GM19328 (cell line): ENCODE measurements around the gene FBLIM1.

Source experiments
- ATAC-seq: cut with Tn5 transposase; IDR thresholded peaks from one replicate; pipeline ENCODE4 v1.9.1; 2021; ENCODE audit warnings: mild to moderate bottlenecking, moderate library complexity; ENCODE audit not compliant: unreplicated experiment

Gene FBLIM1

GRCh38 chr1:15765495-15766194, 7.0 kb downstream of the FBLIM1 start:
- no peak for ATAC-seq

- ATAC-seq: no peak
Observed at GRCh38 chr1:15767941-15768340, 9.3 kb downstream of the FBLIM1 start.

- no peak for ATAC-seq
Observed at GRCh38 chr1:15768388-15768787, 9.8 kb downstream of the FBLIM1 start.

- no peak for ATAC-seq
Observed at GRCh38 chr1:15770313-15770962, 11.8 kb downstream of the FBLIM1 start.

DNA sequence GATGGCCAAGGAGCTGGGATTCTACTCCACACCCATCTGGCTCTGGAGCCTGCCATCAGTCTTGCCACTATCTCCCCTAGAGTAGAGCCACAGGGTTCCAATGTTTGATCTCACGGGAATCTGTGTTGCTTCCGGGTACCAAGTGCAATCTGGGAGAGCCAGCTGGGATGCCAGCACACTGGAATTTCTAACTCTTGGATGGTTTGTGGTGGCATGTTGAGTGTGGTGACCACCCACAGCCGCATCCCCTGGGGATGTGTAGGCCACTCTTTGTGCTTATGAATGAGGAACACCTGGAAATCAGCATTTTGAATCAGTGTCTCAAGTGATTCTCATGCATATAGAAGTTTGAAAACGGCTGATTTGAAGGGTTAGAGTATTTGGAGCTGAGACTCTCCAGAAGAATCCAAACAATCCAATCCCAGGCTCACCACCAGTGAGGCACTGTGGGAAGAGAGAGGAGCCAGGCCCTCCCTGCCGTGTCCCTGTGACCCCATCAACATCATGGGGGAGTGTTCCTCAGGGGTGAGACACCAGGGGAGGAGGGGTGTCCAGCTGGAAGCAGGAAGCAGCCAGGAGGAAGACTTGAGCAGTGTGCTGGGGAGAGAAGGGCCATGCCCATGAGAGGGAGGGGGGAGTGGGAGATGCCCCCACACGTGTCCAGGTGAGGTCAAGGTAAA, 13.4 kb downstream of the FBLIM1 start:
- ATAC-seq: no peak

- ATAC-seq: no peak
Observed at GRCh38 chr1:15775706-15776105, 17.1 kb downstream of the FBLIM1 start.

DNA sequence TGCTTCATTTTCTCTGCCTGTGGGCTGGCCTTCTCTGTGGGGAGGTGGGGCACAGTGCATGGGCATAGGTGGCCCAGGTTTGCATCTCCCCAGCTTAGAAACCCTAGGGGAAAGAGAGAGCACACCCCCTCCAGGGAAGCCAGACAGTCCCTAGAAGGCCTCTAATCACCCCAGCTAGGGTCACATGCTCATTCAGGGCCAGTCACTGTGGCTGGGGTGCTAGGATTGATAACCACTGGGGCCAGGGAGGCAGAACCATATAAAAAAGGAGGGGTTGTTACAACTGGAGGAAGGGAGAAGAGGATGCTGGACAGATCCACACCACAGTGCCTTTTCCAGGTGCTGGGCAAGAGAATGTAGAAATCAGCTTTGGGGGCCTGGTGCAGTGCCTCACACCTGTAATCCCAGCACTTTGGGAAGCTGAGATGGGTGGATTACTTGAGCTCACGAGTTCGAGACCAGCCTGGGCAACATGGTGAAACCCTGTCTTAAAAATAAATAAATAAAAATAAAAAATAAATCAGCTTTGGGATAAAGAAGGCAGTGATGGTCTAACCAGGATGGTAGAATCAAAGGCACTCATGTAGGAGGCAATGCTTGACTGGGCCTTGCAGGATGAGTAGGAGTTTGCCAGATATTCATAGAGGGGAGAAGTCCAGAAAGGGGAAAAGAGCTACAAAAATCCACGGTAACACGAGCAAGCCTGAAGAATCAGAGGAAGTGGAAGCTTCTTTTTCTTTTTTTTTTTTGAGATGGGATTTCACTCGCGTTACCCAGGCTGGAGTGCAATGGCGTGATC, 19.5 kb downstream of the FBLIM1 start:
- no peak for ATAC-seq

GRCh38 chr1:15785683-15786082, 27.1 kb downstream of the FBLIM1 start:
- no peak for ATAC-seq

DNA sequence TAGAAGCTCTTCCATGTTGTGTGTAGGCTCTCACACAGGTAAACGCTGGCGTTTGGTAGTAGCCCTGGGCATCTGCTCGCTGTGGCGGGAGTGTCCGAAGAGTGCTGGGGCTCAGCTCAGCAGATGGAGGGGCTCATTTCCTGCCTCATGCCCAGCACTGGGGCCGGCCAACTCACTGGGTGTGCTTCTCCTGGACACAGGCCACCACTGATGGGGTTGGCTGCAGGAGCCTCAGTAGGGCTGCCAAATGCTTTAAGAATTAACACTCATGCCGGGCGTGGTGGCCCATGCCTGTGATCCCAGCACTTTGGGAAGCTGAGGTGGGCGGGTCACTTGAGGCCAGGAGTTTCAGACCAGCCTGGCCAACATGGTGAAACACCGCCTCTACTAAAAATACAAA, 28.0 kb downstream of the FBLIM1 start:
- ATAC-seq: no peak

GRCh38 chr1:15788624-15789301, 30.2 kb downstream of the FBLIM1 start:
- ATAC-seq: no peak

- ATAC-seq: no peak
Observed at GRCh38 chr1:15796086-15796462, 37.5 kb downstream of the FBLIM1 start.

DNA sequence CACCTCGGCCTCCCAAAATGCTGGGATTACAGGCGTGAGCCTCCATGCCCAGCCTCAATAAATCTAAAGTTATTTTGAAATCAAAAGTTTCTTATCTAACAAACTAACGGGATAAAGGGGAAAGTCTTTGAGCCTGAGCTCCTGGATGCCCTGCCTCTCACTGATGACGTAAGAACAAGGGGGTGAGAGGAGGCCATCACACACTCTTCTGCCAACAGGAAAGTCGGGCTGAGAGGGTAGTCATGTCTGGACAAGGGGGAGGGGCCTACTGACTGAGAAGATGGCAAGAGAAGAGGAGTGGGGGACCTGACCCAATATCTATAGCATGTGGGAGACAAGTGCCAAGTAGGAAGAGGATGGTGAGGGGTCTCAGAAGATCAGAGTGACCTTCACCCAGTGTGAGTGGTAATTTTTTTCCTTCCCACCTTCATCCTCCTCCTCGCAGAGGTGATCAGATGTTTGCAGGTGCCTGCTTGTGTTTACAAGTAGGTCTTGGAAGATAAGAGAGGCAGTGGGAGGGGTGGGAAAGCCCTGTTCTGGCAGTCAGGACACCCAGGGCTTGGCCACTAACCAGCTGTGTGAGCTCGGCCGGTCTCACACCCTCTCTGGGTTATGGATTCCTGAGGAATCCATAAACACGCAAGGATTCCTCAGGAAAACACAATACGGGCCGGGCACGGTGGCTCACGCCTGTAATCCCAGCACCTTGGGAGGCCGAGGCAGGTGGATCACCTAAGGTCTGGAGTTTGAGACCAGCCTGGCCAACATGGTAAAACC, 39.2 kb downstream of the FBLIM1 start:
- no peak for ATAC-seq

DNA sequence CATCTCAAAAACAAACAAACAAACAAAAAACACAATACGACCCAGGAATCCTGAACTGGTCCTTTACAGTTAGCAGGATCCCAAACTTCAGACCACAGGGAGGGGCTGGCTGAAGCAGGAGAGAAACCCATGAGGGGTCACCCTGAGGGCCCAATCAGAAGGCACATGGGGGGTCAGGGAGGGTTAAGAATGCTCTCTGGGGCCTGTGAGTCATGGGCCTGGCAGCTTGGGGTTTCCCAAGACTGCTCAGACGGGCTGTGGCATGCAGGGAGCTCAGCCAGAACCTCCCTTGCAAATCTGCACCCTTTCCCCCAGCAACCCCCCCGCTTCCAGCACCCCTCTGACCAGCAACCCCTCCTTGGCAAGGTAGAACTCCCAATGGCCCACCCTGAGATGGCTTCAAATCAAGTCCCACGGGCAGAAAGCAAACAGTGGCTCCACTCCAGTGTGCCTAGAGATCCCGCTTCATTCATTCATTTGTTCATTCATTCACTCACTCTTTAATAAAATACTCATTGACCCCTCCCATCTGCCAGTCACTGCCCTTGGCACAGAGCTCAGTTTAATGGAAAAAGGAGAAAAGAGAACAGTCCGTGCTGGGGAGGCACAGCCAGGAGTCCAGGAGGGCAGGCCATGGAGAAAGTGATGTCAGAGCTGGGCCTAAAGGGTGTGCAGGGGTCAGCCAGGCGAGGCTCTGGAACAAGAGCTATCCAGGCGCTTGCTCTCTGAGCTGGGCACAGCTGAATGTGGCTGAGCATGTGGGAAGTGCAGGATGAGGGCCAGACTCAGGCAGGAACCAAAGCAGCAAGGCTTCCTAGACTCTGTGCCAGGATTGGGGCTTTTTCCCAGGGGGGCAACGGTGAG, 40.6 kb downstream of the FBLIM1 start:
- no peak for ATAC-seq

- ATAC-seq: no peak
Observed at GRCh38 chr1:15799928-15800835, 41.6 kb downstream of the FBLIM1 start.

DNA sequence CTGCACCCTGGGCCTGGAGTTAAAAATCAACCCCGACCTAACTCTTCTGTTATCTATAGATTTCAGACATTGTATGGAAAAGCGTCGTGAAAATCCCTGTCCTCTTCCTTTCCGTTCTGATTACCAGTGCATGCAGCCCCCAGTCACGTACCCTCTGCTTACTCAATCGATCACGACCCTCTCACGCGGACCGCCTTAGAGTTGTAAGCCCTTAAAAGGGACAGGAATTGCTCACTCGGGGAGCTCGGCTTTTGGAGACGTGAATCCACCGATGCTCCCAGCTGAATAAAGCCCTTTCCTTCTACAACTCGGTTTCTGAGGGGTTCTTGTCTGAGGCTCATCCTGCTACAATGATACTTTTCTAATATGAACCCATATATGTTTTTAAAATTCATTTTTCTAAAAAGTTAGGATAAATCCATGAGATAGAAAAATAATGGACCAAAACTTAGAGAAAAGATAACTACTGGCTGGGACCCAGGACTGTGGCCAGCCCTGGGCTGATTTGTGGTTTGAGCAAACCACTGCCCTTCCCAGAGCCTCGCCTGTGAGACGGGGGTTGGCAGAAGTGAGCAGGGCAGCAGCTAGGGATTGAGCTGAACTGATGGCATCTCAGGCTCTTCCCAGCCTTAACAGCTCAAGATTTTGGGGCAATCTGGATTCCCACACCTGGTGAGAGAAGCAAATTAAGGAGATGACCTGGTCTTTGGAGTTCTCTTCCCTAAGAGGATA, 43.8 kb downstream of the FBLIM1 start:
- no peak for ATAC-seq

DNA sequence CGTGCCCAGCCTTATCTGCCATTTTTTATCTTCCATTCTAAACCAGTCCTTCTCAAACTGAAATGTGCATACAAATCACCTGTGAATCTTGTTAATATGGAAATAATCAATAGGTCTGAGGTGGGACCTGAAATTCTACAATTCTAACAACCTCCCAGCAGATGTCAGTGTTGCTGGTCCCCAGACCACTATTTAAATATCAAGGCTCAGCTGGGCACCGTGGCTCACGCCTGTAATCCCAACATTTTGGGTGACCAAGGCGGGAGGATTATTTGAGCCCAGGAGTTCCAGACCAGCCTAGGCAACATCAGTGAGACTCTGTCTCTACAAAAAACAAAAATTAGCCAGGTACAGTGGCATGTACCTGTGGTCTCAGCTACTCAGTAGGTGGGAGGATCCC, 44.8 kb downstream of the FBLIM1 start:
- ATAC-seq: no peak

GRCh38 chr1:15804060-15804459, 45.5 kb downstream of the FBLIM1 start:
- ATAC-seq: no peak
